NCI-H1417 treated with DMSO at 0.1 percent for 48 hours (cell line): Measurements from ENCODE around the gene CPA5.

Experiments used
- DNase-seq: peaks from one replicate; lab custom pipeline; 2025; lab: John Stamatoyannopoulos, UW

Gene CPA5

DNA sequence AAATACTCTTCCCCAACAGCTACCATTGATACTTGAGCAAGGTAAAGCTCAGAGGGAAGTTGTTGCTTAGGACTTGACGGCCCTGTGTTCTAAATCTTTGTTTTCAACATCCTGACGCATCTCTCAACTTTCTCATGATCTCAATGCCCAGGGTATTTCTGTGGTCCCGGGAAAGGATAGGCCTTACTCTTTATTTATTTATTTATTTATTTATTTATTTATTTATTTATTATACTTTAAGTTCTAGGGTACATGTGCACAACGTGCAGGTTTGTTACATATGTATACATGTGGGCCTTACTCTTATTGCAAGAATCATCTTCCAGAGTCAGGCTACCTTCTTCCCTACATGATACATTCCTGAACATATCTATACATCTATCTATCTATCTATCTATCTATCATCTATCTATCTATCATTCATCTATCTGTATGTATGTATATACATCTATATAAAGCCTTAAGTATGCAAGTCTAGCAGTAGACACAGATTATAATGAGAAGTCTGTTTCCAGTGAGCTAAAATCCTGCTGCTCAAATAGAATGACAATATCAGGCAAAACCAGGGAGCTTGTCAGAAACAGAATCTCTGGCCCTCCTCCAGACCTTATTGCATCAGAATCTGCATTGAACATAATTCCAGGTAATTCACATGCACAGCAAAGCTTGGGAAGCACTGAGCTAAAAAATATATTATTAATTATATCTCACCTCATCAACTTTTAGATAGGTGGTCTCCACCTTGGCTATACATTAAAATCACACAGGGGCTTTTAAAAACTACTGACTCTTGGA lies 12.2 kb upstream of the CPA5 start:
- no peak for DNase-seq

DNA sequence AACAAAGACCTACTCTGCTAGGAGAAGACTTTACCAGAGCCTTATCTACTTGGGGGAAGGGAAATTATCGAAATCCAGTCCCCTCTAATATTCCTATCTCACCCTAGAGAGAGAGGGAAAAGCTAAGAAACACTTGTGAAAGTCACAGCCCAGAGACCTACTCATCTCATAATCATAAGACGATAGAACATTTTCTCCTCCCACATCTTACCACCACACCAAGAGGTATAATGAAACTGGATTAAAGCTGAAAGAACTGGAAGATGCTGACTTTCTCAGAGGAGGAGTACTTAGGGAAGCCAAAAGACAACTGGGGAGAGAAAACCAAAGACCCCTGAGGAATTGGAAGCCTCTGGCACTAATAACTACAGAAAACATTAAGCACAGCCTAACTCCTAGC lies 10.8 kb upstream of the CPA5 start:
- no peak for DNase-seq

DNA sequence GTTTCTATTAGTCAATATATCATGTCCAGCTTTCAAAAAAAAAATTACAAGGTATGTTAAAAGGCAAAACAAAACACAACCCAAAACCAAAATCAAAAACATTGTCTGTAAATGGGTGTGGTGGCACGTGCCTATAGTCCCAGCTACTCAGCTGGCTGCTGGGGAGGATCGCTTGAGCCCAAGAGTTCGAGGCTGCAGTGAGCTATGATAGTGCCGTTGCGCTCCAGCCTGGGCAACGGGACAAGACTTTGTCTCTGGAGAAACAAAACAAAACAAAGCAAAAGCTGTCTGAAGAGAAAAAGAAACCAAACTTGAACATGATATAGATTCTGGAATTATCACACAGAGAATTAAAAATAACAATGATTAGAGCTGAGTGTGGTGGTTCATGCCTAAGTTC lies 10.3 kb upstream of the CPA5 start:
- no peak for DNase-seq

DNA sequence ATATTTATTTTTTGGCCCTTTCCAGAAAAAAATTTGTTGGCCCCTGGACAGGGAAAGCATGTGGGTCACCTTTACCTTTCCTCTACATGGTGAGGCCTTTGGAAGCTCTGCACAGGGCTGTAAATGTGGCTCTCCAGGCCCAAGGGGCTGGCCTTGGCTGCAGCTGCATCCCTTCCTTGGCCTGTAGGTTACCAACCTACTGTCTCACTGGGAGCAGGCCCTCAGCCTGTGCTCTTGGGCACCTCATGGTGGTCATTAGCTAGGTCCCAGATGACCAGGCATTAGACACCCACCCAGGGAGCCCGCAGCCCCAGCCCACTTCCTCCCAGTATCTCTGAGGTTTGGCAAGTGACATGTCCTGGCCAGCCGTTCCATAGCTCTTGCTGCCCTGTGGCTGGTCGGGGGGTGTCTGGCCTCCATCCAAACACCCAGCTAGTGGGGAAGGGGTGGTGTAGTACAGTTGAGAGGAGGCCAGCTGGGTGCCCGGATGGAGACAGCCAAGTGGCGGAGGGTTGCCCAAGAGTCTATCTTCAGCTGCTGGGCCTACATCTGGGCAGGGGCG lies 7.1 kb upstream of the CPA5 start:
- DNase-seq: no peak

GRCh38 chr7:130338233-130338632 lies 6.4 kb upstream of the CPA5 start:
- no peak for DNase-seq

DNA sequence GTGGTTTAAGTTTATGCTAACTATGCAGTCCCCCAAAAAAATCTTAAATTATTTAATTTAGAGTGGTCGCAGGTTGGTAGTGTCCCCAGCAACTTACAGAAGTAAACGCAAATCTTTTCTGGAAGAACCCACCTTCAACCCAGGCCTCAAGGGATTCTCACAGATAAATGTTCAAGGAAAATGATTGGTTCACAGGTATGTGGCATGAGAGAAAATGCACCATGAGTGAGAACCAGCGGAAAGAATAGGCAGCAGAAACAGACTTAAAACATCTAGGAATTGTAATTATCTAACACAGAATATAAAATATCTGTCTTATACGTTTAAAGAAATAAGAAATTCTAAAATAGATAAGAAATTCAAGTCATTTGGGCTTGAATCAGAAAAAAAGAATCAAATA lies 2.7 kb upstream of the CPA5 start:
- DNase-seq: no peak

GRCh38 chr7:130342701-130343380 lies 1.8 kb upstream of the CPA5 start:
- no peak for DNase-seq

DNA sequence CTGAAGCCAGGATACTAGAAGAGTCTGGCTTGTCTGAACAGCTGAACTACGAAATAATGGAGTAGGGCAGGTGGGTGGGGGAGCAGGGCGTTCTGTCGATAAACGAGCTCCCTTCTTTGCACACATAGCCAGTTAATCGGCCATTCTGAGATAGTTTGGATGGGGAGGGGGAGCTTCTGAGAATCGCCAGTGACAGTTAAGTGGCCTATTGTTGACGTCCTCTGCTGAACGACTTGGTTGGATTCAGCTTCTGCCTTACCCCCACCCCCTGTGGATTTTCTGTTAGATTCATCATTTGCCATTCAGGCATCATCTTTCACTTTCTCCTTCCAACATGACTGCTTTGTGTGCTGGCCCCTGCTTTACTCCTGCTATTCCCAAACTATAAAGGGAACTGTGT lies 520 bp downstream of the CPA5 start:
- DNase-seq: peak; percentile 62

- no peak for DNase-seq
Measured at GRCh38 chr7:130345725-130346124, 1.1 kb downstream of the CPA5 start.

GRCh38 chr7:130346177-130346905 lies 1.7 kb downstream of the CPA5 start:
- no peak for DNase-seq

GRCh38 chr7:130346941-130347340 lies 2.3 kb downstream of the CPA5 start:
- DNase-seq: no peak

DNA sequence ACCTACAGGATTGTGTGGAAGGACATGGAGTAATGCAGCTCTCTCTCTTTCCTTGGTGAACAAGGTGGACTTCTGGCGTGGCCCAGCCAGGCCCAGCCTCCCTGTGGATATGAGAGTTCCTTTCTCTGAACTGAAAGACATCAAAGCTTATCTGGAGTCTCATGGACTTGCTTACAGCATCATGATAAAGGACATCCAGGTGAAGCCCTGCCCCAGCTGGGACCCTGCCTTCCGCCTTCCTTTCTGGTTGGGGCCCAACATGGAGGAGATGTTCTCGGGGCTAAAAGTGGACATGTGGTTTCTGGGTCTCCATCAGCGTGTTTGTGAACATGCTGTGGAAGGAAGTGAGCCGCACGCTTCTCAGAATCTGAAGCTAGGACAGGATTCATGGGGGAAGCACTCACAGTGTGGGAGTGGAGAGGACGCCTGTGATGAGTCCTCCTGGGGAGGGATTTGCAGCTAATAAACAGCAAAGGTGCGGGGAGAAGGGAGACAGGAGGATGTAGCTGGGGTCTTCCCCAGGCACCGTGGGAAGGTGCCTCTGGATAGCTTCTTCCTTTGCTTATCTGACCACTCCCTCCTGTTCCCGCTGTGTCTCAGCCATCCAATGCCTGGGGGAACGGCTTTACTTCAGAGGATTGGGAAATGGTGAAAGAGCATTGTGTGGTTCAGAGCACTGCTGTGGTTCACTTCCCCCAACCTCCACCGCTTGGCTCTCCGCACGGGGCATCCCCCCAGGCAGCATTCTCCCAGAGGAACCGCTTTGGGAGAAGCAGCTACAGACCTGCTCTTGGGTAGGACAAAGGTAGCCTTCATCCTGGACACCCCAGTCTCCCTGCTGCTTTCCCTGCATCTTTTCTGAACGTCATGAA lies 5.5 kb downstream of the CPA5 start:
- no peak for DNase-seq

- DNase-seq: peak; percentile 49
Measured at GRCh38 chr7:130350945-130351790, 6.6 kb downstream of the CPA5 start.

GRCh38 chr7:130351791-130352090 lies 7.1 kb downstream of the CPA5 start:
- no peak for DNase-seq

DNA sequence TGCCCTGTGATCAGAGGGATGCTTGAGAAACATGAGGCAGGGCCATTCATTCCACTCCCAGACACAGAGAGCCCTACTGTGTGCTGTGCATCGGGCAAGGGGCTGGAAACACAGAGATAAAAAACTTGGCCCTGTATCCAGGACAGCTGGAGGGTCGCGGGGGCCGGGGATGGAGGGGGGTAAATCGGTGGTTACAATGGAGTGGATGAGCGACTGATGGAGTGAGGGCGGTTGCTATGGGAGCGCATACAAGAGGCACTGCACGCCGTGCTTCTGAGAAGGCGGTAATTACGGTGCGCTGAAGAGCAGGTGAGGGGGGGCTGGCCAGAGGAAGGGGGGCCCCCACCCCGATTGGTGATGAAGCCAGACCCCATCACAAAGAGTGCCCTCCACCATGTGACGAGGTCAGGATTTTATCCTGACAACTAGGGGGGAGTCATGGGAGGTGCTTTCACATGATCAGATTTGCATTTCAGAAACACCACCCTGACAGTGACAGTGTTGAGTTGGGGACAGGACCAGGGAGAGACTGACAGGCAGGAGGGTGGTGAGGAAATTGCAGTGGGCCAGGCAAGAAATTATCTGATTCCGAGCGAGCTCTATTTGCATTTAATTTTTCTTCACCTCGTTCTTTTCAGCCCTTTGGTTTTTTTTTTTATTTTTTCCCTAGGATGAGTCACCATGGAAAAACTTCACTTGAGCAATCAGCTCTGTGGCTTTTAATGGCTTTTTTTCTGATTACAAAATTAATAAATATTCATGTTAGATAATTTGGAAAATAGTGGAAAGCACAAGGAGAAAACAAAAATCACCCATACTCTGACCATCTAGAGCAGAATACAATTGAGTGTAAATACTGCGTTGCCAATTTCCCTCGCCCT lies 7.8 kb downstream of the CPA5 start:
- DNase-seq: peak; percentile 95

- DNase-seq: no peak
Measured at GRCh38 chr7:130353196-130353595, 8.6 kb downstream of the CPA5 start.

- no peak for DNase-seq
Measured at GRCh38 chr7:130356121-130356875, 11.7 kb downstream of the CPA5 start.

- no peak for DNase-seq
Measured at GRCh38 chr7:130356876-130357611, 12.4 kb downstream of the CPA5 start.
